Hepatocyte (in vitro differentiated cells): ENCODE results near the gene ZNF653. TPM values are rescaled to one million over a fixed set of nuclear protein-coding genes. Genes with fewer than 3 reads are reported as not detected.

ENCODE experiments used
- DNase-seq: peaks from one replicate; pipeline ENCODE4 v3.0.0-alpha.2; 2016; ENCODE audit warnings: low spot score
- H2AFZ ChIP-seq: fragments of 200-600 bp; sonication (generic); 2 replicates; pipeline ENCODE4 v1.6.0; 2016; ENCODE audit warnings: antibody characterized with exemption, mild to moderate bottlenecking
- H3K27ac ChIP-seq: fragments of 200-600 bp; sonication (generic); 2 replicates; pipeline ENCODE4 v1.5.1; 2016; ENCODE audit warnings: mild to moderate bottlenecking
- H3K27me3 ChIP-seq: fragments of 200-600 bp; sonication (generic); 2 replicates; pipeline ENCODE4 v1.6.1; 2016
- H3K36me3 ChIP-seq: fragments of 200-600 bp; sonication (generic); replicated peaks from 2 replicates; pipeline ENCODE4 v1.5.1; 2016; ENCODE audit warnings: low read depth; ENCODE audit not compliant: insufficient read depth
- H3K4me1 ChIP-seq: fragments of 200-600 bp; sonication (generic); 2 replicates; pipeline ENCODE4 v1.5.1; 2016; ENCODE audit warnings: mild to moderate bottlenecking, moderate library complexity; ENCODE audit not compliant: insufficient read depth
- H3K4me2 ChIP-seq: fragments of 200-600 bp; sonication (generic); 2 replicates; pipeline ENCODE4 v1.6.0; 2016
- H3K4me3 ChIP-seq: fragments of 200-600 bp; sonication (generic); 2 replicates; pipeline ENCODE4 v1.5.1; 2016; ENCODE audit warnings: mild to moderate bottlenecking
- H3K79me2 ChIP-seq: fragments of 200-600 bp; sonication (generic); 2 replicates; pipeline ENCODE4 v1.6.0; 2017; ENCODE audit warnings: mild to moderate bottlenecking
- H3K9me2 ChIP-seq: fragments of 200-600 bp; sonication (generic); replicated peaks from 2 replicates; pipeline ENCODE4 v1.6.0; 2017; ENCODE audit warnings: mild to moderate bottlenecking; ENCODE audit not compliant: insufficient read depth
- H3K9me3 ChIP-seq: fragments of 200-600 bp; sonication (generic); 2 replicates; pipeline ENCODE4 v1.5.1; 2016; ENCODE audit warnings: low read depth, mild to moderate bottlenecking
- H4K20me1 ChIP-seq: fragments of 200-600 bp; sonication (generic); 2 replicates; pipeline ENCODE4 v1.6.0; 2016; ENCODE audit warnings: mild to moderate bottlenecking; ENCODE audit not compliant: insufficient read depth, poor library complexity, severe bottlenecking
- EZH2 ChIP-seq: fragments of 200-600 bp; sonication (generic); IDR thresholded peaks from 2 replicates; pipeline ENCODE4 v1.6.1; 2016; ENCODE audit warnings: antibody characterized with exemption, mild to moderate bottlenecking, borderline replicate concordance
- EZH2phosphoT487 ChIP-seq: fragments of 200-600 bp; sonication (generic); IDR thresholded peaks from one replicate; pipeline ENCODE4 v1.6.1; 2018; ENCODE audit warnings: antibody characterized with exemption, mild to moderate bottlenecking, low read depth, moderate library complexity; ENCODE audit not compliant: unreplicated experiment, severe bottlenecking
- WGBS: methylation state at CpG from one replicate; pipeline ENCODE4 v1.1.6; 2016; ENCODE audit warnings: low lambda C conversion rate; ENCODE audit errors: missing lambda C conversion rate; 5-methylcytosine and 5-hydroxymethylcytosine counted together
- polyA plus RNA-seq: library from polyadenylated mRNA; unstranded; fragments of >200 nt; fragmentation: Nextera tagmentation; extraction: Ambion mirVana; gene quantifications from 2 replicates; pipeline ENCODE4 v1.2.1, GENCODE V29; 2016
- total RNA-seq: library from RNA; depleted of rRNA; stranded (reverse); fragments of >200 nt; gene quantifications from 2 replicates; pipeline ENCODE4 v1.2.3, GENCODE V29; 2014
- TF ChIP-seq, protein P1 (sequence below): fragments of 200-600 bp; sonication (generic); IDR thresholded peaks from 2 replicates; pipeline ENCODE4 v1.5.1; 2016; ENCODE audit warnings: antibody characterized with exemption, mild to moderate bottlenecking; ENCODE audit not compliant: poor library complexity

Gene ZNF653
- total and polyA plus RNA-seq, 2 experiments from 2014 or later = 8.4 to 9.6 TPM

DNA sequence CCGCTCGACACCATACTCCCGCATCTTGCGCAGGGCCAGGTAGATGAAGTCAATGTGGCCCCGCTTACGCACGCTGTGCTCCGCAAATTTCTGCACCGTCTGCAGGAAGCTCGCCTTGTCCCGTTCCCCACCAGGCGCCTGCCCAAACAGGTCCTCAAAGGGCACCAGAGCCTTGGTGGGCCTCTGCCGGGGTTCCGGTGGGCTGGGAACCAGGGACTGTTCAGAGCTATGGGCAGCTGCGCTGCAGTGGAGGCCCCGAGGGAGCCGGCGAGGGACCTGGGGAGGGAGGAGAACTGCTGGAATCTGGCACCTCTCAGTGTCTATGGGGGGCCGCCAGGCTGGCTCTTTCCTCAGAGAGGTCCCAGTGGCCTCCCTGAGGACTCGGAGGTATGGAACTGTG is 8.3 kb upstream of the ZNF653 start:
- Histone ChIP-seq H3K4me1 (no peaks in the 10 kb centered on the region), H3K36me3 (no peaks in the 10 kb centered on the region), H4K20me1 (no peaks in the 10 kb centered on the region), H3K9me2 (no peaks in the 10 kb centered on the region), H3K79me2 (no peaks in the 10 kb centered on the region), H3K4me3 (no peak overlapping the region), H3K27ac (no peak overlapping the region), H2AFZ (no peak overlapping the region), H3K4me2 (no peak overlapping the region), H3K27me3 (no peaks in the 10 kb centered on the region), H3K9me3 (no peaks in the 10 kb centered on the region)
- DNase-seq = no peak
- WGBS = 94% methylated on average over 20 of the region's 20 CpGs
- TF ChIP-seq EZH2 = no peak
- TF ChIP-seq, protein P1, sequence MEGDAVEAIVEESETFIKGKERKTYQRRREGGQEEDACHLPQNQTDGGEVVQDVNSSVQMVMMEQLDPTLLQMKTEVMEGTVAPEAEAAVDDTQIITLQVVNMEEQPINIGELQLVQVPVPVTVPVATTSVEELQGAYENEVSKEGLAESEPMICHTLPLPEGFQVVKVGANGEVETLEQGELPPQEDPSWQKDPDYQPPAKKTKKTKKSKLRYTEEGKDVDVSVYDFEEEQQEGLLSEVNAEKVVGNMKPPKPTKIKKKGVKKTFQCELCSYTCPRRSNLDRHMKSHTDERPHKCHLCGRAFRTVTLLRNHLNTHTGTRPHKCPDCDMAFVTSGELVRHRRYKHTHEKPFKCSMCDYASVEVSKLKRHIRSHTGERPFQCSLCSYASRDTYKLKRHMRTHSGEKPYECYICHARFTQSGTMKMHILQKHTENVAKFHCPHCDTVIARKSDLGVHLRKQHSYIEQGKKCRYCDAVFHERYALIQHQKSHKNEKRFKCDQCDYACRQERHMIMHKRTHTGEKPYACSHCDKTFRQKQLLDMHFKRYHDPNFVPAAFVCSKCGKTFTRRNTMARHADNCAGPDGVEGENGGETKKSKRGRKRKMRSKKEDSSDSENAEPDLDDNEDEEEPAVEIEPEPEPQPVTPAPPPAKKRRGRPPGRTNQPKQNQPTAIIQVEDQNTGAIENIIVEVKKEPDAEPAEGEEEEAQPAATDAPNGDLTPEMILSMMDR = no peak
- no peak for TF ChIP-seq EZH2phosphoT487

DNA sequence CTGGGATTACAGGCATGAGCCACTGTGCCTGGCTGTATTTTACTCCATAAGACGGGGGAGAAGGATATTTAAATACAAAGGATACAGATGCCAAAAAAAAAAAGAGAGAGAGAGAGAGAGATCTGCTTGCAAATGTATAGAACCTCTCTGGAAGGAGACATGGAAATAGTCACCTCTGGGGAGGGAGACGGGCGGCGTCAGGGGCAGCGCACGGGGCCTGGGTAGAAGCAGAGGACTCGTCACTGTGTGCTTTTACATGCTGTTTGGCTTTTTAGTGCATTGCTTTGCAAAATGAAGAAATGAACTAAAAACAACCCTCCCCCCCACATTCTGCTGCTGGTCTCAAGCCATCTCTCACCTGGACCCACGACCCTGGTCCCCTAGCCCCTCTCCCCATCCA is 4.8 kb upstream of the ZNF653 start:
- Histone ChIP-seq H3K27me3 (no peaks in the 10 kb centered on the region), H3K4me2 (no peak overlapping the region), H3K36me3 (no peaks in the 10 kb centered on the region), H3K9me2 (no peaks in the 10 kb centered on the region), H3K4me3 (no peak overlapping the region), H3K4me1 (peaks cover 5% of the 10 kb centered on the region), H3K79me2 (no peaks in the 10 kb centered on the region), H3K27ac (no peak overlapping the region), H4K20me1 (no peaks in the 10 kb centered on the region), H3K9me3 (no peaks in the 10 kb centered on the region), H2AFZ (no peak overlapping the region)
- TF ChIP-seq EZH2phosphoT487 = no peak
- TF ChIP-seq, protein P1 = no peak
- TF ChIP-seq EZH2 = no peak
- no peak for DNase-seq
- 97% methylated on average over 8 of the region's 8 CpGs for WGBS

DNA sequence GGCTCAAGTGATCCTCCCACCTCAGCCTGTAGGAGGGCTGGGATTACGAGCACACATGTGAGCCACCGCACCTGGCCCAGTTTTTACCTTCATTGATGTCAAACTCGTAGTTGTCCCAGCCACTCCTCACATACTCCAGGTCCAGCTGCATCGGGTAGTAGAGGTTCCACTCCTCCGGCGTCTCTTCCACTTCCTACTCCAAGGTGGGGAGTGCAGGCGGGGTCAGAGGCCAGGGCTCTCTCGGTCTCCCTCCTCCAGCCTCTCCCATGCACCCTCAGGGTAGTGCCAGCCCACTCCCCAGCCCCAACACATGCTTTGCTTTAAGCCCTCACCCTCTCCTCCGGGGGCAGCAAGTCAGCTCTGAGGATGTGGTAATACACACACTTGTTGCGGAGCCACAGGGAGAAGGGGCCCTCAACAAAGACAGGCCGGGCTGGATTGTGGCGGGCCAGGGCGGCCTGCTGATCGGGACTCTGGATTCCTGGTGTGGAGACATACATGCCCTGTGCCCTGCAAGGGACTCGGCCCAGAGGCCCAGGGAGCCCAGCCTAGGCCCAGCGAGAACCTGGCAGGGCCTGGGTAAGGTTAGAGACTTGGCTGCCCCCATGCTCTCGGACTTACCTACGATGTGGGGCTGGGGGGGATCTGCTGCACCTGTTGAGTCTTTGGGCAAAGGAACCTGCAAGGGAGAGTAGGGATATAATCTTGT is 1.9 kb upstream of the ZNF653 start:
- no peak overlapping the region for H3K27ac ChIP-seq
- H4K20me1 ChIP-seq = no peaks in the 10 kb centered on the region
- H3K9me3 ChIP-seq = no peaks in the 10 kb centered on the region
- TF ChIP-seq EZH2phosphoT487 (no peak), EZH2 (no peak)
- TF ChIP-seq, protein P1 = no peak
- no peaks in the 10 kb centered on the region for H3K27me3 ChIP-seq
- peaks cover 5% of the 10 kb centered on the region for H3K4me1 ChIP-seq
- DNase-seq = no peak
- no peaks in the 10 kb centered on the region for H3K36me3 ChIP-seq
- H3K4me2 ChIP-seq = no peak overlapping the region
- H3K9me2 ChIP-seq = no peaks in the 10 kb centered on the region
- WGBS = 91% methylated on average over 18 of the region's 18 CpGs
- H3K79me2 ChIP-seq = peaks cover 8% of the 10 kb centered on the region
- no peak overlapping the region for H2AFZ ChIP-seq
- no peak overlapping the region for H3K4me3 ChIP-seq
